Mucosa of descending colon (tissue), 3 donors: ENCODE data around the gene PNMA1. TPM values are rescaled to one million over a fixed set of nuclear protein-coding genes. Genes with fewer than 3 reads are reported as not detected.

ENCODE experiments used
- ATAC-seq: fragments of 200-7000 bp; cut with Tn5 transposase; one replicate; pipeline ENCODE4 v1.9.1; 2020; ENCODE audit warnings: mild to moderate bottlenecking, moderate library complexity
- DNase-seq, 3 donors: peaks; one replicate each; pipeline ENCODE4 v3.0.0-alpha.2; 2020
- H3K36me3 ChIP-seq: fragments of 200-600 bp; one replicate; pipeline ENCODE4 v1.8.0; 2021; ENCODE audit warnings: low read depth, mild to moderate bottlenecking
- H3K4me1 ChIP-seq: fragments of 200-600 bp; one replicate; pipeline ENCODE4 v1.8.0; 2021; ENCODE audit warnings: low read depth, mild to moderate bottlenecking
- H3K4me3 ChIP-seq: fragments of 200-600 bp; one replicate; pipeline ENCODE4 v1.8.0; 2021; ENCODE audit warnings: mild to moderate bottlenecking
- H3K9me3 ChIP-seq: fragments of 200-600 bp; one replicate; pipeline ENCODE4 v1.8.0; 2021; ENCODE audit warnings: mild to moderate bottlenecking
- intact Hi-C, 2 donors: fragments of 100-400 bp; cut with DNase I in 1 of 2; cut with micrococcal nuclease in 1 of 2; formaldehyde crosslinking; loops; one replicate each; pipeline versions ENCODE4 v1.11.0 to v1.11.1; 2022; cut with DNase I, micrococcal nuclease
- microRNA-seq: library from miRNA; unstranded; fragments of <30 nt; microRNA quantifications from one replicate; pipeline ENCODE4, GENCODE V29; 2019
- total RNA-seq, 3 donors: library from RNA; stranded (reverse); fragmentation: NEBNext Ultra II Directional in 2 of 3; extraction: Animal tissue kit (Norgen Biotek cat#: 25700) in 2 of 3; gene quantifications; one replicate each; pipeline versions ENCODE4 v1.2.1 to v1.2.4, GENCODE V29; 2021 to 2023
- TF ChIP-seq, protein P1 (sequence below): fragments of 200-600 bp; IDR thresholded peaks from one replicate; pipeline ENCODE4 v1.8.0; 2022; ENCODE audit warnings: antibody characterized with exemption, mild to moderate bottlenecking
- donor health status: DM: no; HTN: no; CAD: no; lungs with moderate emphysema.
- donor health status: DM: no; HTN: no; CAD: no.
- donor health status: DM: no; HTN: yes; CAD: no.

The PNMA1 gene
- total RNA-seq, 3 donors from 2014 or later: 11.7 to 70.7 (median 15.5) TPM

DNA sequence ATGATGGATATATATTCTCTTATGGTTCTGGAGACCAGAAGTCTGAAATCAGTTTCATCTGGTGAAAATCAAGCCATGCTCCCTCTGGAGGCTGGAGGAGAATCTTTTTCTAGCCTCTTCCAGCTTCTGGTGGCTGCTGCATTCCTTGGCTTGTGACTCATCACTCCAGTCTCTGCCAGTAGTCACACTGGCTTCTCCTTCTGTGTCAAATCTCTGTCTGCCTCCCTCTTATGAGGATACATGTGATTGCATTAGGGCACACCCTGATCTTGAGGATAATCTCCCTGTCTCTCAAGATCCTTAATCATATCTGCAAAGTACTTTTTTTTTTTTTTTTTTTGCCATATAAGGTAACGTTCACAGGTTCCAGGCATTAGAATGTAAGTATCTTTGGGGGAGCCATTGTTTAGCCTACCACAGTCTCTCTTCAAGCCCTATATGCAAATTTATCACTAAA lies 51.7 kb downstream of the PNMA1 start:
- Histone ChIP-seq H3K9me3 (no peaks in the 10 kb centered on the region), H3K36me3 (no peaks in the 10 kb centered on the region), H3K4me1 (no peaks in the 10 kb centered on the region), H3K4me3 (no peak overlapping the region)
- intact Hi-C loops: no loop called here
- TF ChIP-seq, protein P1, sequence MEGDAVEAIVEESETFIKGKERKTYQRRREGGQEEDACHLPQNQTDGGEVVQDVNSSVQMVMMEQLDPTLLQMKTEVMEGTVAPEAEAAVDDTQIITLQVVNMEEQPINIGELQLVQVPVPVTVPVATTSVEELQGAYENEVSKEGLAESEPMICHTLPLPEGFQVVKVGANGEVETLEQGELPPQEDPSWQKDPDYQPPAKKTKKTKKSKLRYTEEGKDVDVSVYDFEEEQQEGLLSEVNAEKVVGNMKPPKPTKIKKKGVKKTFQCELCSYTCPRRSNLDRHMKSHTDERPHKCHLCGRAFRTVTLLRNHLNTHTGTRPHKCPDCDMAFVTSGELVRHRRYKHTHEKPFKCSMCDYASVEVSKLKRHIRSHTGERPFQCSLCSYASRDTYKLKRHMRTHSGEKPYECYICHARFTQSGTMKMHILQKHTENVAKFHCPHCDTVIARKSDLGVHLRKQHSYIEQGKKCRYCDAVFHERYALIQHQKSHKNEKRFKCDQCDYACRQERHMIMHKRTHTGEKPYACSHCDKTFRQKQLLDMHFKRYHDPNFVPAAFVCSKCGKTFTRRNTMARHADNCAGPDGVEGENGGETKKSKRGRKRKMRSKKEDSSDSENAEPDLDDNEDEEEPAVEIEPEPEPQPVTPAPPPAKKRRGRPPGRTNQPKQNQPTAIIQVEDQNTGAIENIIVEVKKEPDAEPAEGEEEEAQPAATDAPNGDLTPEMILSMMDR: no peak
- peak; percentile 90 for ATAC-seq
- DNase-seq: no peak

DNA sequence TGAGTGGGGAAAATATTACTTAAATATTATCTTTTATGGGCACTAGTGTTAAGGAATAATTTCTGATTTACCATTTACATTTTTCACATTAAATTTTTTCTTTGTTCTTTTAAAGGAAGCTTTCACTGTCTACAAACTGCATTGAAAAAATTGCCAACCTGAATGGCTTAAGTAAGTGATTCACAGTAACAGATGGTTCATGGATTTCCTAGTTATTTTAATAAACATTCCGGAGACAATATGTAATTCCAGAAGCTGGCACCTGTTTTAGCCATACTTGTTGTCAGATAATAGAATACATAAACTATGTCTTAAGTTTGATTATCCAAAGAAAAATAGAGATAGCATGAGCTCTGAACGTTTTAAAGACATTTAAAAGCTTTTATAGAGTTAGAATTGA lies 52.3 kb downstream of the PNMA1 start:
- intact Hi-C loops: no loop called here

More for the DNA sequence above, 52.3 kb downstream of the PNMA1 start:
- Histone ChIP-seq H3K4me1 (no peaks in the 10 kb centered on the region), H3K4me3 (no peak overlapping the region), H3K36me3 (no peaks in the 10 kb centered on the region), H3K9me3 (no peaks in the 10 kb centered on the region)
- TF ChIP-seq, protein P1: no peak
- DNase-seq (no peak), ATAC-seq (no peak)

Small RNA genes within 50 kb of the gene (microRNA-seq; reads per million reads assigned to microRNA genes)
- gene MIR4505: not detected

Other genes with a start within 250 kb of the PNMA1 start
- 10 to 100 TPM in 2 of 3 donors, 1 to 10 TPM in 1; 7.9 to 11.7 (median 10.1) TPM for gene RIOX1, start 223.5 kb downstream of the PNMA1 start, total RNA-seq
- gene ACOT1, start 177.2 kb downstream of the PNMA1 start, total RNA-seq: 1 to 10 TPM; 6.6 to 8.7 (median 8.3) TPM
- gene HEATR4, start 155.4 kb downstream of the PNMA1 start, total RNA-seq: 1 to 10 TPM in 1 of 3 donors, under 1 TPM in 2; 0.58 to 1.7 (median 0.92) TPM
- 10 to 100 TPM; 18.8 to 60.7 (median 50.0) TPM for gene ACOT2, start 145.2 kb downstream of the PNMA1 start, total RNA-seq
- 1 to 10 TPM; 1.6 to 4.6 (median 3.1) TPM for gene ACOT4, start 122.5 kb downstream of the PNMA1 start, total RNA-seq
- gene ACOT6, start 101.9 kb downstream of the PNMA1 start, total RNA-seq: not detected
- gene DNAL1, start 69.4 kb downstream of the PNMA1 start, total RNA-seq: 10 to 100 TPM in 1 of 3 donors, 1 to 10 TPM in 2; 7.0 to 18.9 (median 7.6) TPM
- 10 to 100 TPM; 11.4 to 23.2 (median 17.2) TPM for gene PTGR2, start 137.4 kb upstream of the PNMA1 start, total RNA-seq
- 10 to 100 TPM; 38.3 to 47.2 (median 45.1) TPM for gene ZNF410, start 172.5 kb upstream of the PNMA1 start, total RNA-seq
- 1 to 10 TPM; 4.0 to 6.8 (median 6.2) TPM for gene FAM161B, start 235.7 kb upstream of the PNMA1 start, total RNA-seq
- gene COQ6, start 235.9 kb upstream of the PNMA1 start, total RNA-seq: 10 to 100 TPM; 18.9 to 20.6 (median 20.5) TPM